GM12878 (cell line): Measurements from ENCODE around the gene SAMD4A. TPM values are rescaled to one million over a fixed set of nuclear protein-coding genes. Genes with fewer than 3 reads are reported as not detected.

Experiments used
- ATAC-seq: fragments of 200-7000 bp; cut with Tn5 transposase; 3 replicates; pipeline ENCODE4 v1.9.1; 2020; ENCODE audit warnings: mild to moderate bottlenecking, moderate library complexity
- BruUV-seq: library from RNA; stranded (reverse); fragments of 400-500 nt; replicated peaks from 2 replicates; lab custom pipeline; 2021; lab: Mats Ljungman, UMichigan
- CTCF ChIA-PET: fragments of 300-600 bp; sonication (Branson Sonifier 250); formaldehyde crosslinking; extraction: SDS; loops from one replicate; lab custom pipeline; 2021; ENCODE audit warnings: inconsistent platforms; lab: Yijun Ruan, JAX
- POLR2A ChIA-PET: fragments of 350-600 bp; formaldehyde crosslinking; extraction: SDS; loops from one replicate; lab custom pipeline; 2021; ENCODE audit warnings: inconsistent platforms; lab: Charles Lee
- RAD21 ChIA-PET: fragments of 300-600 bp; sonication (Branson Sonifier 250); formaldehyde crosslinking; loops from one replicate; lab custom pipeline; 2023; ENCODE audit warnings: antibody characterized with exemption; ENCODE audit not compliant: unreplicated experiment; lab: Charles Lee
- SMC1A ChIA-PET: fragments of 300-600 bp; sonication (Branson Sonifier 250); formaldehyde crosslinking; loops from one replicate; lab custom pipeline; 2023; ENCODE audit not compliant: unreplicated experiment, uncharacterized antibody; lab: Charles Lee
- DNase-seq: peaks from one replicate; pipeline ENCODE4 v3.0.0-alpha.2; 2011; ENCODE audit warnings: low read depth, low spot score
- FAIRE-seq: peaks from 3 replicates; lab custom pipeline; 2011; peaks lifted over from hg19 to GRCh38; lab: Jason Lieb, UNC
- H2AFZ ChIP-seq: 2 replicates; pipeline ENCODE4 v1.6.0; 2011; ENCODE audit warnings: low read depth, low read length, control low read depth; ENCODE audit not compliant: control insufficient read depth
- H3K27ac ChIP-seq: 2 replicates; pipeline ENCODE4 v1.5.1; 2011; ENCODE audit warnings: control low read depth; ENCODE audit not compliant: control insufficient read depth, insufficient read depth
- H3K27me3 ChIP-seq, 2 experiments: replicated peaks in 1 of 2; 2 replicates each; pipeline versions ENCODE4 v1.6.0 to v1.6.1; 2011; ENCODE audit warnings: low read length in 1 of 2; ENCODE audit not compliant: control insufficient read depth in 2 of 2, insufficient read depth in 2 of 2
- H3K36me3 ChIP-seq, 2 experiments: 2 replicates each; pipeline ENCODE4 v1.5.1; 2011; ENCODE audit warnings: low read length in 1 of 2; ENCODE audit not compliant: control insufficient read depth in 2 of 2, insufficient read depth in 2 of 2
- H3K4me1 ChIP-seq: 2 replicates; pipeline ENCODE4 v1.6.1; 2011; ENCODE audit warnings: mild to moderate bottlenecking, low read length, moderate library complexity, mixed read lengths; ENCODE audit not compliant: control insufficient read depth, insufficient read depth
- H3K4me2 ChIP-seq: 2 replicates; pipeline ENCODE4 v1.6.0; 2011; ENCODE audit warnings: control low read depth; ENCODE audit not compliant: control insufficient read depth, insufficient read depth
- H3K4me3 ChIP-seq: fragments of 200-600 bp; sonication (generic); 2 replicates; pipeline ENCODE4 v1.5.1; 2016
- H3K79me2 ChIP-seq: 2 replicates; pipeline ENCODE4 v1.6.0; 2011; ENCODE audit warnings: low read length; ENCODE audit not compliant: control insufficient read depth, insufficient read depth
- H3K9ac ChIP-seq: 2 replicates; pipeline ENCODE4 v1.8.0; 2011; ENCODE audit warnings: low read length, control low read depth, mixed read lengths; ENCODE audit not compliant: control insufficient read depth, insufficient read depth
- H3K9me3 ChIP-seq: replicated peaks from 3 replicates; pipeline ENCODE4 v1.5.1; 2011; ENCODE audit warnings: mild to moderate bottlenecking, low read length; ENCODE audit not compliant: control insufficient read depth, insufficient read depth
- H4K20me1 ChIP-seq: 2 replicates; pipeline ENCODE4 v1.6.0; 2011; ENCODE audit not compliant: control insufficient read depth, insufficient read depth
- BMI1 ChIP-seq: fragments of 450-650 bp; IDR thresholded peaks from 2 replicates; pipeline ENCODE4 v1.6.1; 2016; ENCODE audit warnings: mild to moderate bottlenecking, moderate library complexity, borderline replicate concordance
- CREB1 ChIP-seq: IDR thresholded peaks from 2 replicates; pipeline ENCODE4 v1.6.1; 2012; ENCODE audit warnings: low read depth, mild to moderate bottlenecking, inconsistent platforms
- GATAD2B ChIP-seq: fragments of 450-650 bp; conservative IDR thresholded peaks from 2 replicates; pipeline ENCODE4 v1.6.1; 2017; ENCODE audit warnings: low read depth, mild to moderate bottlenecking, moderate library complexity
- MTA3 ChIP-seq: IDR thresholded peaks from 2 replicates; pipeline ENCODE4 v1.6.1; 2012; ENCODE audit warnings: low read length, inconsistent platforms, borderline replicate concordance
- MYB ChIP-seq: fragments of 150-350 bp; IDR thresholded peaks from 2 replicates; pipeline ENCODE4 v1.6.1; 2014; ENCODE audit warnings: mild to moderate bottlenecking, low read depth, low read length, borderline replicate concordance
- PAX8 ChIP-seq: fragments of 450-650 bp; IDR thresholded peaks from 2 replicates; pipeline ENCODE4 v1.6.1; 2017; ENCODE audit warnings: mild to moderate bottlenecking, moderate library complexity
- POLR2AphosphoS2 ChIP-seq: IDR thresholded peaks from 2 replicates; pipeline ENCODE4 v1.6.1; 2011; ENCODE audit warnings: low read depth, mild to moderate bottlenecking, low read length, improper control_type of control experiment, moderate library complexity
- POLR2AphosphoS5 ChIP-seq: IDR thresholded peaks from 2 replicates; pipeline ENCODE4 v1.6.1; 2011; ENCODE audit warnings: mild to moderate bottlenecking, low read length, inconsistent platforms
- RAD51 ChIP-seq: fragments of 450-650 bp; IDR thresholded peaks from 2 replicates; pipeline ENCODE4 v1.6.1; 2016; ENCODE audit warnings: moderate library complexity, mild to moderate bottlenecking, inconsistent platforms
- RUNX3 ChIP-seq: IDR thresholded peaks from 2 replicates; pipeline ENCODE4 v1.6.1; 2012; ENCODE audit warnings: low read length, inconsistent platforms
- SP1 ChIP-seq: IDR thresholded peaks from one replicate; pipeline ENCODE4 v1.6.1; 2011; ENCODE audit warnings: low read depth, low read length
- SREBF2 ChIP-seq: IDR thresholded peaks from 2 replicates; pipeline ENCODE4 v1.6.1; 2012; ENCODE audit warnings: mild to moderate bottlenecking, low read length
- TCF3 ChIP-seq: IDR thresholded peaks from 2 replicates; pipeline ENCODE4 v1.6.1; 2012; ENCODE audit warnings: low read depth, mild to moderate bottlenecking, low read length, borderline replicate concordance; ENCODE audit not compliant: insufficient read depth
- ZNF207 ChIP-seq: fragments of 450-650 bp; IDR thresholded peaks from 2 replicates; pipeline ENCODE4 v1.6.1; 2014; ENCODE audit warnings: antibody characterized with exemption, mild to moderate bottlenecking, borderline replicate concordance
- ZSCAN29 ChIP-seq: fragments of 450-650 bp; IDR thresholded peaks from 2 replicates; pipeline ENCODE4 v1.6.1; 2017; ENCODE audit warnings: mild to moderate bottlenecking, moderate library complexity
- WGBS: methylation state at CpG from one replicate; pipeline ENCODE4 v1.1.6; 2016; ENCODE audit warnings: low lambda C conversion rate; ENCODE audit not compliant: insufficient replicate concordance, insufficient coverage; ENCODE audit errors: missing lambda C conversion rate; 5-methylcytosine and 5-hydroxymethylcytosine counted together
- in situ Hi-C: fragments of 300-500 bp; cut with MboI; formaldehyde crosslinking; loops from 9 replicates; pipeline ENCODE4 v1.14.3; 2018; ENCODE audit warnings: mixed read lengths
- intact Hi-C: fragments of 100-400 bp; cut with micrococcal nuclease; formaldehyde crosslinking; loops from one replicate; pipeline ENCODE4 v1.14.2; 2022; ENCODE audit not compliant: unreplicated experiment
- polyA plus RNA-seq, 11 experiments: library from polyadenylated mRNA; depleted of rRNA in 4 of 11; unstranded in 6 of 11; stranded (reverse) in 5 of 11; fragments of >200 nt; fragmentation: Nextera tagmentation in 4 of 11; fragmentation: Illumina TruSeq in 1 of 11; extraction: Ambion mirVana in 4 of 11; extraction: Trizol in 1 of 11; gene quantifications; 1 replicate in 1 of 11; 2 replicates in 10 of 11; pipeline versions ENCODE4 v1.2.1 to v1.2.3, GENCODE V29; 2011 to 2016; ENCODE audit warnings: inconsistent platforms in 2 of 11, missing spikeins in 2 of 11, low read depth in 1 of 11
- total RNA-seq, 4 experiments: library from RNA; depleted of rRNA in 3 of 4; stranded (reverse); fragments of >200 nt in 3 of 4; fragmentation: Illumina TruSeq in 1 of 4; extraction: Trizol in 1 of 4; gene quantifications; 2 replicates each; pipeline versions ENCODE4 v1.2.1 to v1.2.3, GENCODE V29; 2013 to 2021
- TF ChIP-seq, protein P1 (sequence below): fragments of 150-350 bp; IDR thresholded peaks from 2 replicates; pipeline ENCODE4 v1.6.1; 2016; ENCODE audit warnings: low read depth, low read length
- TF ChIP-seq, protein P2 (sequence below): IDR thresholded peaks from 2 replicates; pipeline ENCODE4 v1.6.1; 2012; ENCODE audit warnings: mild to moderate bottlenecking, low read depth, low read length
- TF ChIP-seq, protein P3 (sequence below): IDR thresholded peaks from 2 replicates; pipeline ENCODE4 v1.6.1; 2012; ENCODE audit warnings: low read depth, low read length, improper control_type of control experiment

The SAMD4A gene
- total and polyA plus RNA-seq, 10 of the 15 experiments (the other 5 are each of a cell fraction or from before 2014, with no cell fraction given) = 0.05 to 0.56 (median 0.31) TPM

DNA sequence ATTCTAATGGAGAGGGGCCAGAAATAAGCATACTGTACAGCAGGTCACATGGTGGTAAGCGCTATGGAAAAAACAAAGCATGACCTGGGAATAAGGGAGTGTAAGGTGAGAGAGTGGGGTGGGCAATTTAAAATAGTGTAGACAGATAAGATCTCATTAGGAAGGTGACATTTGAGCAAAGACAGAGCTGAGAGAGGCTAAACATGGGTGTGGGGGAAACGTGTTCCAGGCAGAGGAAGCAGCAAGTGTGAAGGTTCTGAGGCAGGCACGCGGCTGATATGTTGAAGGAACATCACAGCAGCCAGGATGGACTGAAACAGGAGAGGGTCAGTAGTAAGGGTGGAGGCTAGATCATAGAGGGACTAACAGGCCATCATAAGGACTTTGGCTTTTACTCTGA lies 126.8 kb downstream of the SAMD4A start:
- WGBS = 87% methylated on average over 4 of the region's 4 CpGs
- Histone ChIP-seq H3K27me3 (no peaks in the 10 kb centered on the region), H3K9me3 (no peaks in the 10 kb centered on the region), H3K79me2 (no peaks in the 10 kb centered on the region), H3K4me2 (no peak overlapping the region), H3K27ac (no peak overlapping the region), H4K20me1 (no peaks in the 10 kb centered on the region), H2AFZ (no peak overlapping the region), H3K36me3 (no peaks in the 10 kb centered on the region), H3K4me1 (no peaks in the 10 kb centered on the region), H3K9ac (no peak overlapping the region), H3K4me3 (no peak overlapping the region)
- ATAC-seq (no peak), DNase-seq (no peak), FAIRE-seq (no peak)
- ChIA-PET CTCF (interaction anchor here (0.9 to 1.3 kb wide), 6 partner anchors 11 to 130 kb away, joined by 3 to 5 read pairs (median 3); no protein-coding TSS in a partner anchor), SMC1A (interaction anchor here (0.9 to 1.4 kb wide), 2 partner anchors 80 to 129 kb away, joined by 3 to 4 read pairs; no protein-coding TSS in a partner anchor), POLR2A (no interaction called here), RAD21 (interaction anchor here (0.8 kb wide), 2 partner anchors 19 to 29 kb away, joined by 3 to 4 read pairs; no protein-coding TSS in a partner anchor)
- in situ Hi-C loops (no loop called here), intact Hi-C loops (no loop called here)
- BruUV-seq = no TSS peak
- TF ChIP-seq, protein P1, sequence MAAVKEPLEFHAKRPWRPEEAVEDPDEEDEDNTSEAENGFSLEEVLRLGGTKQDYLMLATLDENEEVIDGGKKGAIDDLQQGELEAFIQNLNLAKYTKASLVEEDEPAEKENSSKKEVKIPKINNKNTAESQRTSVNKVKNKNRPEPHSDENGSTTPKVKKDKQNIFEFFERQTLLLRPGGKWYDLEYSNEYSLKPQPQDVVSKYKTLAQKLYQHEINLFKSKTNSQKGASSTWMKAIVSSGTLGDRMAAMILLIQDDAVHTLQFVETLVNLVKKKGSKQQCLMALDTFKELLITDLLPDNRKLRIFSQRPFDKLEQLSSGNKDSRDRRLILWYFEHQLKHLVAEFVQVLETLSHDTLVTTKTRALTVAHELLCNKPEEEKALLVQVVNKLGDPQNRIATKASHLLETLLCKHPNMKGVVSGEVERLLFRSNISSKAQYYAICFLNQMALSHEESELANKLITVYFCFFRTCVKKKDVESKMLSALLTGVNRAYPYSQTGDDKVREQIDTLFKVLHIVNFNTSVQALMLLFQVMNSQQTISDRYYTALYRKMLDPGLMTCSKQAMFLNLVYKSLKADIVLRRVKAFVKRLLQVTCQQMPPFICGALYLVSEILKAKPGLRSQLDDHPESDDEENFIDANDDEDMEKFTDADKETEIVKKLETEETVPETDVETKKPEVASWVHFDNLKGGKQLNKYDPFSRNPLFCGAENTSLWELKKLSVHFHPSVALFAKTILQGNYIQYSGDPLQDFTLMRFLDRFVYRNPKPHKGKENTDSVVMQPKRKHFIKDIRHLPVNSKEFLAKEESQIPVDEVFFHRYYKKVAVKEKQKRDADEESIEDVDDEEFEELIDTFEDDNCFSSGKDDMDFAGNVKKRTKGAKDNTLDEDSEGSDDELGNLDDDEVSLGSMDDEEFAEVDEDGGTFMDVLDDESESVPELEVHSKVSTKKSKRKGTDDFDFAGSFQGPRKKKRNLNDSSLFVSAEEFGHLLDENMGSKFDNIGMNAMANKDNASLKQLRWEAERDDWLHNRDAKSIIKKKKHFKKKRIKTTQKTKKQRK = no peak
- TF ChIP-seq BMI1 (no peak), CREB1 (no peak), POLR2AphosphoS2 (no peak), RUNX3 (no peak), GATAD2B (no peak), PAX8 (no peak), TCF3 (no peak), SP1 (no peak), RAD51 (no peak), SREBF2 (no peak), MYB (no peak), MTA3 (no peak), ZNF207 (no peak), ZSCAN29 (no peak), POLR2AphosphoS5 (no peak)
- TF ChIP-seq, protein P2, sequence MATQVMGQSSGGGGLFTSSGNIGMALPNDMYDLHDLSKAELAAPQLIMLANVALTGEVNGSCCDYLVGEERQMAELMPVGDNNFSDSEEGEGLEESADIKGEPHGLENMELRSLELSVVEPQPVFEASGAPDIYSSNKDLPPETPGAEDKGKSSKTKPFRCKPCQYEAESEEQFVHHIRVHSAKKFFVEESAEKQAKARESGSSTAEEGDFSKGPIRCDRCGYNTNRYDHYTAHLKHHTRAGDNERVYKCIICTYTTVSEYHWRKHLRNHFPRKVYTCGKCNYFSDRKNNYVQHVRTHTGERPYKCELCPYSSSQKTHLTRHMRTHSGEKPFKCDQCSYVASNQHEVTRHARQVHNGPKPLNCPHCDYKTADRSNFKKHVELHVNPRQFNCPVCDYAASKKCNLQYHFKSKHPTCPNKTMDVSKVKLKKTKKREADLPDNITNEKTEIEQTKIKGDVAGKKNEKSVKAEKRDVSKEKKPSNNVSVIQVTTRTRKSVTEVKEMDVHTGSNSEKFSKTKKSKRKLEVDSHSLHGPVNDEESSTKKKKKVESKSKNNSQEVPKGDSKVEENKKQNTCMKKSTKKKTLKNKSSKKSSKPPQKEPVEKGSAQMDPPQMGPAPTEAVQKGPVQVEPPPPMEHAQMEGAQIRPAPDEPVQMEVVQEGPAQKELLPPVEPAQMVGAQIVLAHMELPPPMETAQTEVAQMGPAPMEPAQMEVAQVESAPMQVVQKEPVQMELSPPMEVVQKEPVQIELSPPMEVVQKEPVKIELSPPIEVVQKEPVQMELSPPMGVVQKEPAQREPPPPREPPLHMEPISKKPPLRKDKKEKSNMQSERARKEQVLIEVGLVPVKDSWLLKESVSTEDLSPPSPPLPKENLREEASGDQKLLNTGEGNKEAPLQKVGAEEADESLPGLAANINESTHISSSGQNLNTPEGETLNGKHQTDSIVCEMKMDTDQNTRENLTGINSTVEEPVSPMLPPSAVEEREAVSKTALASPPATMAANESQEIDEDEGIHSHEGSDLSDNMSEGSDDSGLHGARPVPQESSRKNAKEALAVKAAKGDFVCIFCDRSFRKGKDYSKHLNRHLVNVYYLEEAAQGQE = no peak
- TF ChIP-seq, protein P3, sequence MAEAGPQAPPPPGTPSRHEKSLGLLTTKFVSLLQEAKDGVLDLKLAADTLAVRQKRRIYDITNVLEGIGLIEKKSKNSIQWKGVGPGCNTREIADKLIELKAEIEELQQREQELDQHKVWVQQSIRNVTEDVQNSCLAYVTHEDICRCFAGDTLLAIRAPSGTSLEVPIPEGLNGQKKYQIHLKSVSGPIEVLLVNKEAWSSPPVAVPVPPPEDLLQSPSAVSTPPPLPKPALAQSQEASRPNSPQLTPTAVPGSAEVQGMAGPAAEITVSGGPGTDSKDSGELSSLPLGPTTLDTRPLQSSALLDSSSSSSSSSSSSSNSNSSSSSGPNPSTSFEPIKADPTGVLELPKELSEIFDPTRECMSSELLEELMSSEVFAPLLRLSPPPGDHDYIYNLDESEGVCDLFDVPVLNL = no peak
